Neural progenitor cell (in vitro differentiated cells): ENCODE results near the gene VPS13D. TPM values are rescaled to one million over a fixed set of nuclear protein-coding genes. Genes with fewer than 3 reads are reported as not detected.
A peak's percentile ranks its signal among the peaks of the same experiment; 100 is the strongest.

Experiments
- DNase-seq: peaks from one replicate; pipeline ENCODE4 v3.0.0-alpha.2; 2016; ENCODE audit warnings: low spot score
- H2AFZ ChIP-seq: fragments of 200-600 bp; sonication (generic); replicated peaks from 2 replicates; pipeline ENCODE4 v1.6.1; 2016; ENCODE audit warnings: antibody characterized with exemption
- H3F3A ChIP-seq: fragments of 200-600 bp; sonication (generic); 2 replicates; pipeline ENCODE4 v1.6.1; 2016; ENCODE audit warnings: antibody characterized with exemption, low read depth
- H3K27ac ChIP-seq: fragments of 200-600 bp; sonication (generic); 2 replicates; pipeline ENCODE4 v1.5.1; 2016; ENCODE audit warnings: mild to moderate bottlenecking
- H3K27me3 ChIP-seq: fragments of 200-600 bp; sonication (generic); 2 replicates; pipeline ENCODE4 v1.6.1; 2016; ENCODE audit warnings: mild to moderate bottlenecking, moderate library complexity
- H3K36me3 ChIP-seq: fragments of 200-600 bp; sonication (generic); 2 replicates; pipeline ENCODE4 v1.5.1; 2016
- H3K4me1 ChIP-seq: fragments of 200-600 bp; sonication (generic); 2 replicates; pipeline ENCODE4 v1.6.1; 2016; ENCODE audit warnings: mixed run types
- H3K4me2 ChIP-seq: fragments of 200-600 bp; sonication (generic); 2 replicates; pipeline ENCODE4 v1.6.1; 2016
- H3K4me3 ChIP-seq: fragments of 200-600 bp; sonication (generic); 2 replicates; pipeline ENCODE4 v1.5.1; 2016
- H3K79me2 ChIP-seq: fragments of 200-600 bp; sonication (generic); 2 replicates; pipeline ENCODE4 v1.6.1; 2016; ENCODE audit warnings: low read depth
- H3K9ac ChIP-seq: fragments of 200-600 bp; sonication (generic); 2 replicates; pipeline ENCODE4 v1.6.1; 2016
- H3K9me3 ChIP-seq: fragments of 200-600 bp; sonication (generic); 2 replicates; pipeline ENCODE4 v1.5.1; 2016; ENCODE audit warnings: low read depth
- H4K20me1 ChIP-seq: fragments of 200-600 bp; sonication (generic); 2 replicates; pipeline ENCODE4 v1.6.1; 2016; ENCODE audit warnings: low read depth
- H3K27ac Mint-ChIP-seq: 3 replicates; pipeline ENCODE4 v1.8.0; 2021; ENCODE audit warnings: mixed read lengths
- H3K27me3 Mint-ChIP-seq: 2 replicates; pipeline ENCODE4 v1.8.0; 2022; ENCODE audit warnings: low read depth, mild to moderate bottlenecking, inconsistent platforms, moderate library complexity, mixed read lengths; ENCODE audit not compliant: insufficient read depth
- H3K36me3 Mint-ChIP-seq: 3 replicates; pipeline ENCODE4 v1.8.0; 2021; ENCODE audit warnings: mixed read lengths
- H3K4me1 Mint-ChIP-seq: 3 replicates; pipeline ENCODE4 v1.8.0; 2021; ENCODE audit warnings: mixed read lengths
- H3K4me3 Mint-ChIP-seq: 3 replicates; pipeline ENCODE4 v1.8.0; 2021; ENCODE audit warnings: mild to moderate bottlenecking, moderate library complexity, mixed read lengths
- H3K9me3 Mint-ChIP-seq: 3 replicates; pipeline ENCODE4 v1.8.0; 2020; ENCODE audit warnings: mixed read lengths
- EZH2 ChIP-seq: fragments of 200-600 bp; sonication (generic); IDR thresholded peaks from 2 replicates; pipeline ENCODE4 v1.6.1; 2017; ENCODE audit warnings: antibody characterized with exemption, mild to moderate bottlenecking, moderate library complexity
- EZH2phosphoT487 ChIP-seq: fragments of 200-600 bp; sonication (generic); IDR thresholded peaks from 2 replicates; pipeline ENCODE4 v1.6.1; 2017; ENCODE audit warnings: antibody characterized with exemption
- total RNA-seq: library from RNA; depleted of rRNA; stranded (reverse); fragments of >200 nt; gene quantifications from 2 replicates; pipeline ENCODE4 v1.2.3, GENCODE V29; 2015; ENCODE audit warnings: low replicate concordance
- TF ChIP-seq, protein P1 (sequence below): fragments of 200-600 bp; sonication (generic); IDR thresholded peaks from 2 replicates; pipeline ENCODE4 v1.5.1; 2017; ENCODE audit warnings: antibody characterized with exemption, mild to moderate bottlenecking

VPS13D gene
- total RNA-seq, 1 donor from 2014 or later, result 16.4 TPM

- no peak for DNase-seq
- Mint-ChIP-seq H3K4me1 (peaks cover 6% of the 10 kb centered on the region), H3K9me3 (no peaks in the 10 kb centered on the region), H3K4me3 (no peak overlapping the region), H3K27me3 (peaks cover 6% of the 10 kb centered on the region), H3K27ac (no peak overlapping the region), H3K36me3 (peaks cover 4% of the 10 kb centered on the region)
- H4K20me1 ChIP-seq, result no peaks in the 10 kb centered on the region
- no peak overlapping the region for H3K9ac ChIP-seq
- peaks cover 9% of the 10 kb centered on the region for H3K4me1 ChIP-seq
- no peak for TF ChIP-seq EZH2
- TF ChIP-seq, protein P1, sequence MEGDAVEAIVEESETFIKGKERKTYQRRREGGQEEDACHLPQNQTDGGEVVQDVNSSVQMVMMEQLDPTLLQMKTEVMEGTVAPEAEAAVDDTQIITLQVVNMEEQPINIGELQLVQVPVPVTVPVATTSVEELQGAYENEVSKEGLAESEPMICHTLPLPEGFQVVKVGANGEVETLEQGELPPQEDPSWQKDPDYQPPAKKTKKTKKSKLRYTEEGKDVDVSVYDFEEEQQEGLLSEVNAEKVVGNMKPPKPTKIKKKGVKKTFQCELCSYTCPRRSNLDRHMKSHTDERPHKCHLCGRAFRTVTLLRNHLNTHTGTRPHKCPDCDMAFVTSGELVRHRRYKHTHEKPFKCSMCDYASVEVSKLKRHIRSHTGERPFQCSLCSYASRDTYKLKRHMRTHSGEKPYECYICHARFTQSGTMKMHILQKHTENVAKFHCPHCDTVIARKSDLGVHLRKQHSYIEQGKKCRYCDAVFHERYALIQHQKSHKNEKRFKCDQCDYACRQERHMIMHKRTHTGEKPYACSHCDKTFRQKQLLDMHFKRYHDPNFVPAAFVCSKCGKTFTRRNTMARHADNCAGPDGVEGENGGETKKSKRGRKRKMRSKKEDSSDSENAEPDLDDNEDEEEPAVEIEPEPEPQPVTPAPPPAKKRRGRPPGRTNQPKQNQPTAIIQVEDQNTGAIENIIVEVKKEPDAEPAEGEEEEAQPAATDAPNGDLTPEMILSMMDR, result no peak
- no peak for TF ChIP-seq EZH2phosphoT487
- H3K4me3 ChIP-seq, result no peak overlapping the region
- H3F3A ChIP-seq, result no peaks in the 10 kb centered on the region
- no peaks in the 10 kb centered on the region for H3K79me2 ChIP-seq
- no peaks in the 10 kb centered on the region for H3K9me3 ChIP-seq
- H3K36me3 ChIP-seq, result no peaks in the 10 kb centered on the region
- H3K4me2 ChIP-seq, result no peak overlapping the region
- no peaks in the 10 kb centered on the region for H3K27me3 ChIP-seq
- no peak overlapping the region for H3K27ac ChIP-seq
- H2AFZ ChIP-seq, result no peak overlapping the region
These were observed 196.2 kb downstream of the VPS13D start for GRCh38 chr1:12426030-12426429.

DNA sequence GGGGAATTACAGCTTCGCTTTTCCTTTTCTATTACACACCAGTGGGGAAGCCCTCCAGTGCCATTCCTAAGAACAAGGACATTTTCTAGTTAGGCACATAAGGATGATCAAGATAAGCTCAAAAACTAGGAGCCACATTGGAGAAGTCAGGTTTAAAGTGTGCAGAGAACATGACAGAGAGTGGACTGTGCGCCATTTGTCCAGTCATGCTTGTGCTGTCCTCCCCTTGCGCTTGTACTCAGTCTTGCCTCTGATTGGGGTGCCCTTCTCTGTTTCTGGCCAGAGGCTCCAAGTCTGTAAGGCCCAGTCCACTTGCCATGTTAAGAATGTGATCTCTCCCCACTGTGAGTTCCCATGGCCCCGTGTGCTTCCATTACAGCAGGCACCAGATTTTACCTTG is 198.5 kb downstream of the VPS13D start:
- H3K4me3 ChIP-seq, result no peak overlapping the region
- H3K9me3 Mint-ChIP-seq, result no peaks in the 10 kb centered on the region
- no peak for TF ChIP-seq EZH2
- TF ChIP-seq EZH2phosphoT487, result no peak
- TF ChIP-seq, protein P1, result no peak
- H4K20me1 ChIP-seq, result no peaks in the 10 kb centered on the region
- no peaks in the 10 kb centered on the region for H3K9me3 ChIP-seq
- no peak for DNase-seq
- H3K79me2 ChIP-seq, result no peaks in the 10 kb centered on the region
- H3K36me3 Mint-ChIP-seq, result no peaks in the 10 kb centered on the region
- H3K27me3 Mint-ChIP-seq, result peaks cover 5% of the 10 kb centered on the region
- no peaks in the 10 kb centered on the region for H3K36me3 ChIP-seq
- H3K9ac ChIP-seq, result no peak overlapping the region
- peaks cover 10% of the 10 kb centered on the region for H3K4me1 Mint-ChIP-seq
- no peak overlapping the region for H3K27ac ChIP-seq
- H3K4me2 ChIP-seq, result peak overlapping the region; percentile 1
- peaks cover 7% of the 10 kb centered on the region for H3F3A ChIP-seq
- H3K4me1 ChIP-seq, result peaks cover 9% of the 10 kb centered on the region
- H2AFZ ChIP-seq, result no peak overlapping the region
- H3K27ac Mint-ChIP-seq, result no peak overlapping the region
- H3K4me3 Mint-ChIP-seq, result no peak overlapping the region
- H3K27me3 ChIP-seq, result no peaks in the 10 kb centered on the region

DNA sequence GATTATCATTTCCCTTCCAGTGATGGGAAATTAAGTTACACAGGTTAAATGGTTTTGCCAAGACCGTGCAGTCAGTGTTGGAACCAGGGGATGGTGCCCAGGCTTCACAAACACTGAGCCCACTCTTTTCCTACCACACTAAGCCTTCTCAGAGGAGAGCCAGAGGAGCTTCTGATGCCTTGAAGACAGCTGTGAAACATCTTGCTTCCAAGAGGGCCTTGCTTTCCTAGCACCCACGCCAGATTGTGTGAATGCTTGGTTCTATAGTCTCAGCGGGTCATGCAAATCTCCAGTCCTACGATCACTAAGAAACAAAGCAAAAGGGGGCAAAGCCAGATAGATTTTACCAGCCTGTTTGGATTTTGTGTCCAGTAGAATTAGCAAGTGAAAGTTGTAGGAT is 200.7 kb downstream of the VPS13D start:
- no peak for DNase-seq
- Mint-ChIP-seq H3K27me3 (peaks cover 10% of the 10 kb centered on the region), H3K4me3 (no peak overlapping the region), H3K9me3 (no peaks in the 10 kb centered on the region), H3K36me3 (no peaks in the 10 kb centered on the region), H3K27ac (no peak overlapping the region), H3K4me1 (peaks cover 29% of the 10 kb centered on the region)
- Histone ChIP-seq H2AFZ (no peak overlapping the region), H3K79me2 (no peaks in the 10 kb centered on the region), H3K9ac (no peak overlapping the region), H3K36me3 (no peaks in the 10 kb centered on the region), H3K27me3 (no peaks in the 10 kb centered on the region), H3F3A (peaks cover 11% of the 10 kb centered on the region), H3K9me3 (no peaks in the 10 kb centered on the region), H3K4me3 (no peak overlapping the region), H3K27ac (no peak overlapping the region), H3K4me2 (no peak overlapping the region), H4K20me1 (no peaks in the 10 kb centered on the region), H3K4me1 (peaks cover 15% of the 10 kb centered on the region)
- TF ChIP-seq, protein P1, result no peak
- TF ChIP-seq EZH2phosphoT487, result no peak
- TF ChIP-seq EZH2, result no peak
